IMR-90 (cell line): Measurements from ENCODE around the gene SLC26A1. TPM values are rescaled to one million over a fixed set of nuclear protein-coding genes. Genes with fewer than 3 reads are reported as not detected.

Experiments
- ATAC-seq: fragments of 200-7000 bp; cut with Tn5 transposase; 2 replicates; pipeline ENCODE4 v1.9.1; 2020; ENCODE audit warnings: low read depth, mild to moderate bottlenecking, moderate library complexity
- BruUV-seq: library from RNA; stranded (reverse); fragments of 400-500 nt; replicated peaks from 2 replicates; lab custom pipeline; 2021; lab: Mats Ljungman, UMichigan
- CTCF ChIA-PET: fragments of 300-600 bp; formaldehyde crosslinking; extraction: SDS; loops from one replicate; lab custom pipeline; 2021; ENCODE audit warnings: antibody characterized with exemption; lab: Yijun Ruan, JAX
- POLR2A ChIA-PET: fragments of 300-600 bp; sonication (Branson Sonifier 250); formaldehyde crosslinking; loops from one replicate; lab custom pipeline; 2022; ENCODE audit warnings: antibody characterized with exemption; ENCODE audit not compliant: unreplicated experiment; lab: Charles Lee
- DNase-seq: peaks from one replicate; pipeline ENCODE4 v3.0.0; 2013
- H2AFZ ChIP-seq: replicated peaks from 2 replicates; pipeline ENCODE3; 2013; ENCODE audit warnings: low read length, mild to moderate bottlenecking; ENCODE audit not compliant: poor library complexity
- H2AK5ac ChIP-seq: 2 replicates; pipeline ENCODE4 v1.6.1; 2013; ENCODE audit warnings: low read depth, low read length, inconsistent platforms
- H2AK9ac ChIP-seq: replicated peaks from 2 replicates; pipeline ENCODE3; 2013; ENCODE audit warnings: mild to moderate bottlenecking, low read depth, low read length, moderate library complexity; ENCODE audit not compliant: poor library complexity
- H2BK120ac ChIP-seq: 2 replicates; pipeline ENCODE4 v1.6.1; 2013; ENCODE audit warnings: low read depth, low read length, inconsistent platforms
- H2BK15ac ChIP-seq: 3 replicates; pipeline ENCODE4 v1.6.1; 2013; ENCODE audit warnings: low read depth, low read length, inconsistent platforms
- H2BK20ac ChIP-seq: 2 replicates; pipeline ENCODE4 v1.6.1; 2013; ENCODE audit warnings: low read depth, mild to moderate bottlenecking, inconsistent platforms, low read length, moderate library complexity
- H2BK5ac ChIP-seq: 2 replicates; pipeline ENCODE4 v1.6.1; 2013; ENCODE audit warnings: mild to moderate bottlenecking, low read depth, low read length, inconsistent platforms; ENCODE audit not compliant: poor library complexity, severe bottlenecking
- H3K14ac ChIP-seq: replicated peaks from 2 replicates; pipeline ENCODE4 v1.6.1; 2013; ENCODE audit warnings: low read depth, low read length, inconsistent platforms
- H3K18ac ChIP-seq: 2 replicates; pipeline ENCODE4 v1.6.1; 2013; ENCODE audit warnings: low read depth, low read length, control low read depth
- H3K23ac ChIP-seq: 2 replicates; pipeline ENCODE4 v1.6.1; 2013; ENCODE audit warnings: low read depth, low read length, inconsistent platforms
- H3K27ac ChIP-seq: 2 replicates; pipeline ENCODE4 v1.5.1; 2013; ENCODE audit warnings: mild to moderate bottlenecking, control low read depth, low read length; ENCODE audit not compliant: insufficient read depth
- H3K27me3 ChIP-seq: 2 replicates; pipeline ENCODE4 v1.6.1; 2013; ENCODE audit warnings: low read length; ENCODE audit not compliant: control insufficient read depth, insufficient read depth
- H3K36me3 ChIP-seq: 2 replicates; pipeline ENCODE4 v1.6.1; 2013; ENCODE audit warnings: low read length, mixed read lengths; ENCODE audit not compliant: control insufficient read depth, insufficient read depth
- H3K4ac ChIP-seq: 2 replicates; pipeline ENCODE4 v1.6.1; 2013; ENCODE audit warnings: low read depth, low read length, inconsistent platforms
- H3K4me1 ChIP-seq: 2 replicates; pipeline ENCODE4 v1.6.1; 2013; ENCODE audit warnings: low read length, mixed read lengths; ENCODE audit not compliant: control insufficient read depth, insufficient read depth
- H3K4me2 ChIP-seq: 2 replicates; pipeline ENCODE4 v1.6.1; 2013; ENCODE audit warnings: low read depth, mild to moderate bottlenecking, control low read depth, low read length, moderate library complexity
- H3K4me3 ChIP-seq: 2 replicates; pipeline ENCODE4 v1.5.1; 2013; ENCODE audit warnings: low read depth, mild to moderate bottlenecking, control low read depth, low read length, moderate library complexity; ENCODE audit not compliant: insufficient read depth
- H3K56ac ChIP-seq: 2 replicates; pipeline ENCODE4 v1.6.1; 2013; ENCODE audit warnings: low read length, inconsistent platforms; ENCODE audit not compliant: insufficient read depth; ENCODE audit errors: extremely low read depth
- H3K79me1 ChIP-seq, 2 experiments: 2 replicates each; pipeline ENCODE4 v1.6.1; 2013; ENCODE audit warnings: low read length in 2 of 2, inconsistent platforms in 1 of 2, low read depth in 1 of 2
- H3K9ac ChIP-seq: 2 replicates; pipeline ENCODE4 v1.6.1; 2013; ENCODE audit warnings: low read depth, low read length, control low read depth
- H3K9me1 ChIP-seq: 2 replicates; pipeline ENCODE4 v1.6.1; 2013; ENCODE audit warnings: low read length, inconsistent platforms; ENCODE audit not compliant: insufficient read depth
- H3K9me3 ChIP-seq: 2 replicates; pipeline ENCODE4 v1.6.1; 2013; ENCODE audit warnings: low read length; ENCODE audit not compliant: control insufficient read depth, insufficient read depth
- H4K20me1 ChIP-seq: 2 replicates; pipeline ENCODE4 v1.6.1; 2013; ENCODE audit warnings: low read length, inconsistent platforms; ENCODE audit not compliant: insufficient read depth
- H4K5ac ChIP-seq: 2 replicates; pipeline ENCODE4 v1.6.1; 2013; ENCODE audit warnings: mild to moderate bottlenecking, low read depth, low read length, control low read depth
- H4K8ac ChIP-seq, 2 experiments: 2 replicates each; pipeline ENCODE4 v1.6.1; 2013; ENCODE audit warnings: low read depth in 2 of 2, low read length in 2 of 2, control low read depth in 1 of 2, inconsistent platforms in 1 of 2
- H4K91ac ChIP-seq: 2 replicates; pipeline ENCODE4 v1.6.1; 2013; ENCODE audit warnings: low read depth, low read length, inconsistent platforms; ENCODE audit not compliant: insufficient read depth
- MAFK ChIP-seq: IDR thresholded peaks from 2 replicates; pipeline ENCODE4 v1.6.1; 2012; ENCODE audit warnings: low read depth, low read length, improper control_type of control experiment
- NFE2L2 ChIP-seq: fragments of 150-350 bp; IDR thresholded peaks from 2 replicates; pipeline ENCODE4 v1.6.1; 2016; ENCODE audit warnings: low read depth, mild to moderate bottlenecking, low read length
- RCOR1 ChIP-seq: IDR thresholded peaks from 2 replicates; pipeline ENCODE4 v1.6.1; 2012; ENCODE audit warnings: mild to moderate bottlenecking, low read length, improper control_type of control experiment; ENCODE audit not compliant: insufficient replicate concordance
- WGBS, 2 experiments: methylation state at CpG; one replicate each; pipeline versions ENCODE4 v1.1.5 to v1.1.7; 2013; ENCODE audit warnings: missing lambda C conversion rate in 2 of 2; ENCODE audit not compliant: insufficient read length in 1 of 2; ENCODE audit errors: extremely low coverage in 2 of 2; 5-methylcytosine and 5-hydroxymethylcytosine counted together
- dilution Hi-C: fragments of 300-500 bp; cut with HindIII; formaldehyde crosslinking; loops from one replicate; pipeline ENCODE4 v1.14.3; 2018; ENCODE audit warnings: low sequenced_read_pairs; ENCODE audit not compliant: unreplicated experiment
- in situ Hi-C: fragments of 300-500 bp; cut with MboI; formaldehyde crosslinking; loops from 3 replicates; pipeline ENCODE4 v1.14.3; 2019; ENCODE audit warnings: low sequenced_read_pairs, inconsistent platforms, mixed read lengths
- intact Hi-C: fragments of 100-400 bp; cut with micrococcal nuclease; formaldehyde crosslinking; loops from 2 replicates; pipeline ENCODE4 v1.10.0; 2022
- polyA plus RNA-seq, 3 experiments: library from polyadenylated mRNA; depleted of rRNA; stranded (reverse); fragments of >200 nt; gene quantifications; 2 replicates each; pipeline ENCODE4 v1.2.3, GENCODE V29; 2012; ENCODE audit warnings: low replicate concordance in 1 of 3
- total RNA-seq: library from RNA; depleted of rRNA; stranded (reverse); fragments of >200 nt; gene quantifications from 2 replicates; pipeline ENCODE4 v1.2.3, GENCODE V29; 2012

The SLC26A1 gene
- total and polyA plus RNA-seq, 2 of the 4 experiments (the other 2 are of a cell fraction), result 0.09 TPM; not detected in 1

DNA sequence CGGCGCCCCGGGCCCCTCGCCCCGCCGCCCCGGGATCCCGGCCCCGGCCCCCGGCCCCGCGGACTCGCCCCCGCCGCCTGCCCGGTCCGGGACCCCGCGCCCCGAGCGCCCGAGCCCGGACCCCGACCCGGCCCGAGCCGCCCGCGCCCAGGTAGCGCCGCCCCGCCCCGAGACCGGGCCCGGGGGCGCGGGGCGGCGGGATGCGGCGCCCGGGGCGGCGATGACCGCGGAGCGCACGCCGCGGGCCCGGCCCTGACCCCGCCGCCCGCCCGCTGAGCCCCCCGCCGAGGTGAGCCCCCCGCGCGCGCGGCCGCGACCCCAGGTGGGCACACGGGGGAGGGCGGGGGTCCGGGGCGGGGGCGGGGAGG lies 18.4 kb upstream of the SLC26A1 start:
- no peak overlapping the region for H2AFZ ChIP-seq
- 0% methylated on average over 12 of the region's 69 CpGs; no CpG with 5 or more reads in 1 of the 2 experiments for WGBS, 2 experiments
- no TSS peak for BruUV-seq
- TF ChIP-seq RCOR1 (no peak), NFE2L2 (no peak), MAFK (no peak)
- H3K4me3 ChIP-seq, result peak overlapping the region; percentile 38
- no peak overlapping the region for H3K56ac ChIP-seq
- no peak overlapping the region for H2BK15ac ChIP-seq
- no peak overlapping the region for H4K91ac ChIP-seq
- peaks cover 27% of the 10 kb centered on the region for H4K20me1 ChIP-seq
- H3K14ac ChIP-seq, result no peak overlapping the region
- DNase-seq (no peak), ATAC-seq (peak; percentile 1)
- peaks cover 2% of the 10 kb centered on the region; the same call in 1 of the 2 replicates for H3K9me3 ChIP-seq
- CTCF ChIA-PET, result no interaction called here
- no peak overlapping the region for H3K9ac ChIP-seq
- peaks cover 5% of the 10 kb centered on the region; the same call in 1 of the 2 replicates for H3K36me3 ChIP-seq
- in situ Hi-C loops, result no loop called here
- no peak overlapping the region for H3K18ac ChIP-seq
- no peak overlapping the region for H4K5ac ChIP-seq
- H4K8ac ChIP-seq, result no peak overlapping the region
- H2BK20ac ChIP-seq, result no peak overlapping the region
- H3K79me1 ChIP-seq, result peaks cover 0 to 4% of the 10 kb centered on the region in 2 experiments; a peak in 1 of 4 replicates
- POLR2A ChIA-PET, result no interaction called here
- H3K4me1 ChIP-seq, result peaks cover 13% of the 10 kb centered on the region
- H3K4ac ChIP-seq, result no peak overlapping the region
- no peak overlapping the region for H2AK9ac ChIP-seq
- H3K4me2 ChIP-seq, result no peak overlapping the region
- H2BK120ac ChIP-seq, result no peak overlapping the region
- H3K23ac ChIP-seq, result no peak overlapping the region
- peaks cover 4% of the 10 kb centered on the region; the same call in 1 of the 2 replicates for H3K9me1 ChIP-seq
- H2BK5ac ChIP-seq, result no peak overlapping the region
- no peak overlapping the region for H2AK5ac ChIP-seq
- dilution Hi-C loops, result no loop called here
- H3K27me3 ChIP-seq, result peaks cover 19% of the 10 kb centered on the region
- no peak overlapping the region for H3K27ac ChIP-seq
- intact Hi-C loops, result loop anchor here (5.0 kb wide), 2 partner anchors 121 to 336 kb away; partner anchors contain the start of gene UVSSA
